GM12878 (cell line): ENCODE data around the gene NECTIN1. TPM values are rescaled to one million over a fixed set of nuclear protein-coding genes. Genes with fewer than 3 reads are reported as not detected.

ENCODE experiments used
- ATAC-seq: fragments of 200-7000 bp; cut with Tn5 transposase; 3 replicates; pipeline ENCODE4 v1.9.1; 2020; ENCODE audit warnings: mild to moderate bottlenecking, moderate library complexity
- BruUV-seq: library from RNA; stranded (reverse); fragments of 400-500 nt; replicated peaks from 2 replicates; lab custom pipeline; 2021; lab: Mats Ljungman, UMichigan
- CTCF ChIA-PET: fragments of 300-600 bp; sonication (Branson Sonifier 250); formaldehyde crosslinking; extraction: SDS; loops from one replicate; lab custom pipeline; 2021; ENCODE audit warnings: inconsistent platforms; lab: Yijun Ruan, JAX
- POLR2A ChIA-PET: fragments of 350-600 bp; formaldehyde crosslinking; extraction: SDS; loops from one replicate; lab custom pipeline; 2021; ENCODE audit warnings: inconsistent platforms; lab: Charles Lee
- RAD21 ChIA-PET: fragments of 300-600 bp; sonication (Branson Sonifier 250); formaldehyde crosslinking; loops from one replicate; lab custom pipeline; 2023; ENCODE audit warnings: antibody characterized with exemption; ENCODE audit not compliant: unreplicated experiment; lab: Charles Lee
- SMC1A ChIA-PET: fragments of 300-600 bp; sonication (Branson Sonifier 250); formaldehyde crosslinking; loops from one replicate; lab custom pipeline; 2023; ENCODE audit not compliant: unreplicated experiment, uncharacterized antibody; lab: Charles Lee
- DNase-seq: peaks from one replicate; pipeline ENCODE4 v3.0.0-alpha.2; 2011; ENCODE audit warnings: low read depth, low spot score
- FAIRE-seq: peaks from 3 replicates; lab custom pipeline; 2011; peaks lifted over from hg19 to GRCh38; lab: Jason Lieb, UNC
- H2AFZ ChIP-seq: 2 replicates; pipeline ENCODE4 v1.6.0; 2011; ENCODE audit warnings: low read depth, low read length, control low read depth; ENCODE audit not compliant: control insufficient read depth
- H3K27ac ChIP-seq: 2 replicates; pipeline ENCODE4 v1.5.1; 2011; ENCODE audit warnings: control low read depth; ENCODE audit not compliant: control insufficient read depth, insufficient read depth
- H3K27me3 ChIP-seq, 2 experiments: replicated peaks in 1 of 2; 2 replicates each; pipeline versions ENCODE4 v1.6.0 to v1.6.1; 2011; ENCODE audit warnings: low read length in 1 of 2; ENCODE audit not compliant: control insufficient read depth in 2 of 2, insufficient read depth in 2 of 2
- H3K36me3 ChIP-seq, 2 experiments: 2 replicates each; pipeline ENCODE4 v1.5.1; 2011; ENCODE audit warnings: low read length in 1 of 2; ENCODE audit not compliant: control insufficient read depth in 2 of 2, insufficient read depth in 2 of 2
- H3K4me1 ChIP-seq: 2 replicates; pipeline ENCODE4 v1.6.1; 2011; ENCODE audit warnings: mild to moderate bottlenecking, low read length, moderate library complexity, mixed read lengths; ENCODE audit not compliant: control insufficient read depth, insufficient read depth
- H3K4me2 ChIP-seq: 2 replicates; pipeline ENCODE4 v1.6.0; 2011; ENCODE audit warnings: control low read depth; ENCODE audit not compliant: control insufficient read depth, insufficient read depth
- H3K4me3 ChIP-seq: fragments of 200-600 bp; sonication (generic); 2 replicates; pipeline ENCODE4 v1.5.1; 2016
- H3K79me2 ChIP-seq: 2 replicates; pipeline ENCODE4 v1.6.0; 2011; ENCODE audit warnings: low read length; ENCODE audit not compliant: control insufficient read depth, insufficient read depth
- H3K9ac ChIP-seq: 2 replicates; pipeline ENCODE4 v1.8.0; 2011; ENCODE audit warnings: low read length, control low read depth, mixed read lengths; ENCODE audit not compliant: control insufficient read depth, insufficient read depth
- H3K9me3 ChIP-seq: replicated peaks from 3 replicates; pipeline ENCODE4 v1.5.1; 2011; ENCODE audit warnings: mild to moderate bottlenecking, low read length; ENCODE audit not compliant: control insufficient read depth, insufficient read depth
- H4K20me1 ChIP-seq: 2 replicates; pipeline ENCODE4 v1.6.0; 2011; ENCODE audit not compliant: control insufficient read depth, insufficient read depth
- ASH2L ChIP-seq: fragments of 300-600, 200-600 bp; sonication (generic); IDR thresholded peaks from 2 replicates; pipeline ENCODE4 v1.6.1; 2017; ENCODE audit warnings: low read depth, mild to moderate bottlenecking, borderline replicate concordance
- BRCA1 ChIP-seq: IDR thresholded peaks from 2 replicates; pipeline ENCODE4 v1.6.1; 2011; ENCODE audit warnings: low read depth, low read length, improper control_type of control experiment
- CHD2 ChIP-seq: IDR thresholded peaks from 2 replicates; pipeline ENCODE4 v1.6.1; 2011; ENCODE audit warnings: low read depth, low read length, improper control_type of control experiment, borderline replicate concordance
- EP300 ChIP-seq, 2 experiments: fragments of 150-350 bp in 1 of 2; IDR thresholded peaks; 2 replicates each; pipeline ENCODE4 v1.6.1; 2011 to 2012; ENCODE audit warnings: low read depth in 2 of 2, low read length in 2 of 2, borderline replicate concordance in 1 of 2, improper control_type of control experiment in 1 of 2, inconsistent platforms in 1 of 2; ENCODE audit not compliant: control insufficient read depth in 1 of 2
- FOXM1 ChIP-seq: IDR thresholded peaks from 2 replicates; pipeline ENCODE4 v1.6.1; 2012; ENCODE audit warnings: low read depth, mild to moderate bottlenecking, inconsistent platforms, low read length, moderate library complexity
- HCFC1 ChIP-seq: fragments of 150-350 bp; IDR thresholded peaks from 2 replicates; pipeline ENCODE4 v1.6.1; 2014; ENCODE audit warnings: low read length
- KDM1A ChIP-seq: fragments of 200-600 bp; sonication (generic); IDR thresholded peaks from 2 replicates; pipeline ENCODE4 v1.6.1; 2016; ENCODE audit warnings: borderline replicate concordance
- MEF2A ChIP-seq: IDR thresholded peaks from 2 replicates; pipeline ENCODE4 v1.6.1; 2011; ENCODE audit warnings: low read depth, mild to moderate bottlenecking, low read length, moderate library complexity; ENCODE audit not compliant: insufficient read depth
- MEF2B ChIP-seq: fragments of 450-650 bp; IDR thresholded peaks from 2 replicates; pipeline ENCODE4 v1.6.1; 2018; ENCODE audit warnings: mild to moderate bottlenecking, moderate library complexity; ENCODE audit not compliant: partially characterized antibody, poor library complexity, severe bottlenecking
- MTA2 ChIP-seq: fragments of 450-650 bp; IDR thresholded peaks from 2 replicates; pipeline ENCODE4 v1.6.1; 2016; ENCODE audit warnings: low read depth, mild to moderate bottlenecking, moderate library complexity
- MYC ChIP-seq: IDR thresholded peaks from 2 replicates; pipeline ENCODE4 v1.6.1; 2011; ENCODE audit warnings: mild to moderate bottlenecking, low read length, moderate library complexity, inconsistent platforms; ENCODE audit not compliant: insufficient read depth, insufficient replicate concordance, insufficient read length, severe bottlenecking
- POU2F2 ChIP-seq: IDR thresholded peaks from 3 replicates; pipeline ENCODE4 v1.6.1; 2011; ENCODE audit warnings: low read depth, mild to moderate bottlenecking, low read length, borderline replicate concordance
- SMARCA5 ChIP-seq: fragments of 450-650 bp; IDR thresholded peaks from 2 replicates; pipeline ENCODE4 v1.6.1; 2017; ENCODE audit warnings: mild to moderate bottlenecking
- SREBF1 ChIP-seq: IDR thresholded peaks from 2 replicates; pipeline ENCODE4 v1.6.1; 2012; ENCODE audit warnings: mild to moderate bottlenecking, low read length
- TBL1XR1 ChIP-seq: IDR thresholded peaks from 2 replicates; pipeline ENCODE4 v1.6.1; 2012; ENCODE audit warnings: low read depth, low read length, improper control_type of control experiment
- WGBS: methylation state at CpG from one replicate; pipeline ENCODE4 v1.1.6; 2016; ENCODE audit warnings: low lambda C conversion rate; ENCODE audit not compliant: insufficient replicate concordance, insufficient coverage; ENCODE audit errors: missing lambda C conversion rate; 5-methylcytosine and 5-hydroxymethylcytosine counted together
- in situ Hi-C: fragments of 300-500 bp; cut with MboI; formaldehyde crosslinking; loops from 9 replicates; pipeline ENCODE4 v1.14.3; 2018; ENCODE audit warnings: mixed read lengths
- intact Hi-C: fragments of 100-400 bp; cut with micrococcal nuclease; formaldehyde crosslinking; loops from one replicate; pipeline ENCODE4 v1.14.2; 2022; ENCODE audit not compliant: unreplicated experiment
- polyA plus RNA-seq, 11 experiments: library from polyadenylated mRNA; depleted of rRNA in 4 of 11; unstranded in 6 of 11; stranded (reverse) in 5 of 11; fragments of >200 nt; fragmentation: Nextera tagmentation in 4 of 11; fragmentation: Illumina TruSeq in 1 of 11; extraction: Ambion mirVana in 4 of 11; extraction: Trizol in 1 of 11; gene quantifications; 1 replicate in 1 of 11; 2 replicates in 10 of 11; pipeline versions ENCODE4 v1.2.1 to v1.2.3, GENCODE V29; 2011 to 2016; ENCODE audit warnings: inconsistent platforms in 2 of 11, missing spikeins in 2 of 11, low read depth in 1 of 11
- total RNA-seq, 4 experiments: library from RNA; depleted of rRNA in 3 of 4; stranded (reverse); fragments of >200 nt in 3 of 4; fragmentation: Illumina TruSeq in 1 of 4; extraction: Trizol in 1 of 4; gene quantifications; 2 replicates each; pipeline versions ENCODE4 v1.2.1 to v1.2.3, GENCODE V29; 2013 to 2021
- TF ChIP-seq, protein P1 (sequence below): fragments of 450-650 bp; IDR thresholded peaks from 2 replicates; pipeline ENCODE4 v1.6.1; 2018; ENCODE audit warnings: borderline replicate concordance, mild to moderate bottlenecking; ENCODE audit not compliant: partially characterized antibody
- TF ChIP-seq, protein P2 (sequence below): fragments of 450-650 bp; IDR thresholded peaks from 2 replicates; pipeline ENCODE4 v1.6.1; 2014; ENCODE audit warnings: mild to moderate bottlenecking
- TF ChIP-seq, protein P3 (sequence below): fragments of 450-650 bp; IDR thresholded peaks from 2 replicates; pipeline ENCODE4 v1.6.1; 2017; ENCODE audit warnings: low read depth, mild to moderate bottlenecking, moderate library complexity
- TF ChIP-seq, protein P4 (sequence below): fragments of 450-650 bp; IDR thresholded peaks from 2 replicates; pipeline ENCODE4 v1.6.1; 2016; ENCODE audit warnings: mild to moderate bottlenecking

NECTIN1 gene
- total and polyA plus RNA-seq, 10 of the 15 experiments (the other 5 are each of a cell fraction or from before 2014, with no cell fraction given) = 0.97 to 9.2 (median 2.3) TPM

DNA sequence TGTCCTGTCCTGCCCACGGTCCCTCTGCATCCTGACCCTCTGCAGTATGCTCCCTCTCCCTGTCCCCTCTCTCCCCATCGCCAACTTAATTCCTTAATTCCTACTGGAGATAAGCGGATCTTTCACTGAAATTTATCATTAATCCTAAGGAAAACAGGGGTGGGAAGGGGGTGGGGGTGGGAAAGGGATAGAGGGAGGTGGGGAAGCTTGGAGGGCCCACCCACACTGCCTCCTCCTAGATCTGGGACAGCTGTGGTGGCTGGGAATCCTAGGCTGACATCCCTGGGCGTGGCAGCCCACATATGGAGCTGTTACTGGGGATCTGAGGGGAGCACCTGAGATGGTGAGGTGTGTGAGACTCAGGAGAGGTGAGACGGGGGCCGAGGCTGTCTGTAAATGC, 14.4 kb downstream of the NECTIN1 start:
- Histone ChIP-seq H3K27ac (no peak overlapping the region), H3K4me1 (peaks cover 6% of the 10 kb centered on the region), H3K9me3 (no peaks in the 10 kb centered on the region), H3K79me2 (no peaks in the 10 kb centered on the region), H2AFZ (no peak overlapping the region), H3K4me2 (no peak overlapping the region), H4K20me1 (no peaks in the 10 kb centered on the region), H3K36me3 (no peaks in the 10 kb centered on the region), H3K27me3 (no peaks in the 10 kb centered on the region), H3K4me3 (no peak overlapping the region), H3K9ac (no peak overlapping the region)
- in situ Hi-C loops = no loop called here
- FAIRE-seq = no peak
- POLR2A ChIA-PET = no interaction called here
- WGBS = 29% methylated on average over 6 of the region's 6 CpGs
- DNase-seq = no peak
- intact Hi-C loops = no loop called here
- CTCF ChIA-PET = interaction anchor here (0.9 to 1.5 kb wide), 2 partner anchors 9 to 15 kb away, joined by 3 read pairs; no protein-coding TSS in a partner anchor
- RAD21 ChIA-PET = no interaction called here
- ATAC-seq = no peak
- SMC1A ChIA-PET = interaction anchor here (1.1 kb wide), 1 partner anchor 20 kb away, joined by 3 read pairs; no protein-coding TSS in a partner anchor
- BruUV-seq = no TSS peak
- TF ChIP-seq EP300 (IDR thresholded peaks at IDR 0.05; ENCODE audit: borderline replicate concordance in 1 of 2, control insufficient read depth in 1 of 2, low read depth in 2 of 2, low read length in 2 of 2) = no peak
- TF ChIP-seq CHD2 = no peak
- TF ChIP-seq SREBF1 = no peak
- TF ChIP-seq, protein P1, sequence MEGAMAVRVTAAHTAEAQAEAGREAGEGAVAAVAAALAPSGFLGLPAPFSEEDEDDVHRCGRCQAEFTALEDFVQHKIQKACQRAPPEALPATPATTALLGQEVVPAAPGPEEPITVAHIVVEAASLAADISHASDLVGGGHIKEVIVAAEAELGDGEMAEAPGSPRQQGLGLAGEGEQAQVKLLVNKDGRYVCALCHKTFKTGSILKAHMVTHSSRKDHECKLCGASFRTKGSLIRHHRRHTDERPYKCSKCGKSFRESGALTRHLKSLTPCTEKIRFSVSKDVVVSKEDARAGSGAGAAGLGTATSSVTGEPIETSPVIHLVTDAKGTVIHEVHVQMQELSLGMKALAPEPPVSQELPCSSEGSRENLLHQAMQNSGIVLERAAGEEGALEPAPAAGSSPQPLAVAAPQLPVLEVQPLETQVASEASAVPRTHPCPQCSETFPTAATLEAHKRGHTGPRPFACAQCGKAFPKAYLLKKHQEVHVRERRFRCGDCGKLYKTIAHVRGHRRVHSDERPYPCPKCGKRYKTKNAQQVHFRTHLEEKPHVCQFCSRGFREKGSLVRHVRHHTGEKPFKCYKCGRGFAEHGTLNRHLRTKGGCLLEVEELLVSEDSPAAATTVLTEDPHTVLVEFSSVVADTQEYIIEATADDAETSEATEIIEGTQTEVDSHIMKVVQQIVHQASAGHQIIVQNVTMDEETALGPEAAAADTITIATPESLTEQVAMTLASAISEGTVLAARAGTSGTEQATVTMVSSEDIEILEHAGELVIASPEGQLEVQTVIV = no peak
- no peak for TF ChIP-seq BRCA1
- TF ChIP-seq KDM1A = no peak
- TF ChIP-seq MEF2A = no peak
- TF ChIP-seq, protein P2, sequence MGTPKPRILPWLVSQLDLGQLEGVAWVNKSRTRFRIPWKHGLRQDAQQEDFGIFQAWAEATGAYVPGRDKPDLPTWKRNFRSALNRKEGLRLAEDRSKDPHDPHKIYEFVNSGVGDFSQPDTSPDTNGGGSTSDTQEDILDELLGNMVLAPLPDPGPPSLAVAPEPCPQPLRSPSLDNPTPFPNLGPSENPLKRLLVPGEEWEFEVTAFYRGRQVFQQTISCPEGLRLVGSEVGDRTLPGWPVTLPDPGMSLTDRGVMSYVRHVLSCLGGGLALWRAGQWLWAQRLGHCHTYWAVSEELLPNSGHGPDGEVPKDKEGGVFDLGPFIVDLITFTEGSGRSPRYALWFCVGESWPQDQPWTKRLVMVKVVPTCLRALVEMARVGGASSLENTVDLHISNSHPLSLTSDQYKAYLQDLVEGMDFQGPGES = no peak
- no peak for TF ChIP-seq FOXM1
- no peak for TF ChIP-seq MTA2
- no peak for TF ChIP-seq ASH2L
- TF ChIP-seq, protein P3, sequence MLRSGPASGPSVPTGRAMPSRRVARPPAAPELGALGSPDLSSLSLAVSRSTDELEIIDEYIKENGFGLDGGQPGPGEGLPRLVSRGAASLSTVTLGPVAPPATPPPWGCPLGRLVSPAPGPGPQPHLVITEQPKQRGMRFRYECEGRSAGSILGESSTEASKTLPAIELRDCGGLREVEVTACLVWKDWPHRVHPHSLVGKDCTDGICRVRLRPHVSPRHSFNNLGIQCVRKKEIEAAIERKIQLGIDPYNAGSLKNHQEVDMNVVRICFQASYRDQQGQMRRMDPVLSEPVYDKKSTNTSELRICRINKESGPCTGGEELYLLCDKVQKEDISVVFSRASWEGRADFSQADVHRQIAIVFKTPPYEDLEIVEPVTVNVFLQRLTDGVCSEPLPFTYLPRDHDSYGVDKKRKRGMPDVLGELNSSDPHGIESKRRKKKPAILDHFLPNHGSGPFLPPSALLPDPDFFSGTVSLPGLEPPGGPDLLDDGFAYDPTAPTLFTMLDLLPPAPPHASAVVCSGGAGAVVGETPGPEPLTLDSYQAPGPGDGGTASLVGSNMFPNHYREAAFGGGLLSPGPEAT = no peak
- no peak for TF ChIP-seq MEF2B
- no peak for TF ChIP-seq SMARCA5
- TF ChIP-seq, protein P4, sequence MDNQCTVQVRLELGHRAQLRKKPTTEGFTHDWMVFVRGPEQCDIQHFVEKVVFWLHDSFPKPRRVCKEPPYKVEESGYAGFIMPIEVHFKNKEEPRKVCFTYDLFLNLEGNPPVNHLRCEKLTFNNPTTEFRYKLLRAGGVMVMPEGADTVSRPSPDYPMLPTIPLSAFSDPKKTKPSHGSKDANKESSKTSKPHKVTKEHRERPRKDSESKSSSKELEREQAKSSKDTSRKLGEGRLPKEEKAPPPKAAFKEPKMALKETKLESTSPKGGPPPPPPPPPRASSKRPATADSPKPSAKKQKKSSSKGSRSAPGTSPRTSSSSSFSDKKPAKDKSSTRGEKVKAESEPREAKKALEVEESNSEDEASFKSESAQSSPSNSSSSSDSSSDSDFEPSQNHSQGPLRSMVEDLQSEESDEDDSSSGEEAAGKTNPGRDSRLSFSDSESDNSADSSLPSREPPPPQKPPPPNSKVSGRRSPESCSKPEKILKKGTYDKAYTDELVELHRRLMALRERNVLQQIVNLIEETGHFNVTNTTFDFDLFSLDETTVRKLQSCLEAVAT = no peak
- no peak for TF ChIP-seq HCFC1
- no peak for TF ChIP-seq MYC
- no peak for TF ChIP-seq TBL1XR1
- TF ChIP-seq POU2F2 = no peak
